OCI-M1 (cell line): ENCODE data around the gene GRK1.
"Not testable (repeated sequence)": the region's sequence is repeated elsewhere in the genome, so short reads cannot be mapped to it uniquely, and the experiment has no call there.

Source experiments
- DNase-seq: peaks from one replicate; lab custom pipeline; 2025; lab: John Stamatoyannopoulos, UW

GRK1 gene

GRCh38 chr13:113743366-113744195 is 76.6 kb downstream of the GRK1 start:
- DNase-seq: no peak

DNA sequence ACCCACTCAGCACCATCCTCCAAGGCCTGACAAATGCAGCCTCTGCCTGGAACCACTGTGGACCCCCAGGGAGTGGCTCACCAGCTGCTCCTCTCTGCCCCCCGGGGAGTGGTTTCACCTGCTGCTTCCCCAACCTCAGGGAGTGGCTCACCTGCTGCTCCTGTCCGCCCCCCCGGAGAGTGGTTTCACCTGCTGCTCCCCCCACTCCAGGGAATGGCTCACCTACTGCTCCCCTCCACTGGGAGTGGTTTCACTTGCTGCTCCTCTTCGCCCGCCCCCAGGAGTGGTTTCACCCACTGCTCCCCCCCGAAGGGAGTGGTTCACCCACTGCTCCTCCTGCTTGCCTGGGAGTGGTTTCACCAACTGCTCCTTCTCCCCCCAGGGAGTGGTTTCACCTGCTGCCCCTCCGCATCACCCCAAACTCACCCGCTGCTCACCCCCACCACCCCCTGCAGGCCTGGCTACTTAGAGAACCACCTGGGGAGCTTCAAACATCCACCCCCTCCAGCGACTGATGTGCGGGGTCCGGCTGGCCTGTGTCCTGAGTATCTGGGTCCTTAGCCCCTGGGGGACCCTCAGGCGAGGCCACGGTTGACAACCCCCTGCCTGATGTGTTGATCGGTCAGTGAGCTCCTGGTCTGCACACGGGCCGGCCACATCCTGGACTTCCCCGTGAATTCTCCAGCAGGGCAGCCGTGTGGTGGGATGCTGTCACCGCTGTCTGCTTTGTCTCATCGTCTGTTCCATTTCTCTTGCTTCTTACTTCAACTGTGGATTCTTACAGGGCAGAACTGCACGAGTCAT is 77.4 kb downstream of the GRK1 start:
- DNase-seq: no peak

- no peak for DNase-seq
Observed at GRCh38 chr13:113745059-113745458, 78.0 kb downstream of the GRK1 start.

DNA sequence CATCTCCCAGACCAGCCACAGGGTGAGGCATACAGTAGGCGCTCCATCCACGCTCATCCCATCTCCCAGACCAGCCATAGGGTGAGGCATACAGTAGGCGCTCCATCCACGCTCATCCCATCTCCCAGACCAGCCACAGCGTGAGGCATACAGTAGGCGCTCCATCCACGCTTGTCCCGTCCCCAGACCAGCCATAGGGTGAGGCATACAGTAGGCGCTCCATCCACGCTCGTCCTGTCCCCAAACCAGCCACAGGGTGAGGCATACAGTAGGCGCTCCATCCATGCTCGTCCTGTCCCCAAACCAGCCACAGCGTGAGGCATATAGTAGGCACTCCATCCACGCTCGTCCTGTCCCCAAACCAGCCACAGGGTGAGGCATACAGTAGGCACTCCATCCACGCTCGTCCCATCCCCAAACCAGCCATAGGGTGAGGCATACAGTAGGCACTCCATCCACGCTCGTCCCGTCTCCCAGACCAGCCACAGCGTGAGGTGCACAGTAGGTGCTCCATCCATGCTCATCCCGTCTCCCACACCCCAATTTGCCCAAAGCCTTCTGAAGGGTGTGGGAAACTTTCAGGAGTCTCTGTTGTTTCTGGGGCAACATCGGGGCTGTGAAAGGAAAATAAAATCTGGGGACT is 78.6 kb downstream of the GRK1 start:
- DNase-seq: not testable (repeated sequence)

- DNase-seq: peak; percentile 17
Observed at GRCh38 chr13:113746143-113746525, 79.1 kb downstream of the GRK1 start.

DNA sequence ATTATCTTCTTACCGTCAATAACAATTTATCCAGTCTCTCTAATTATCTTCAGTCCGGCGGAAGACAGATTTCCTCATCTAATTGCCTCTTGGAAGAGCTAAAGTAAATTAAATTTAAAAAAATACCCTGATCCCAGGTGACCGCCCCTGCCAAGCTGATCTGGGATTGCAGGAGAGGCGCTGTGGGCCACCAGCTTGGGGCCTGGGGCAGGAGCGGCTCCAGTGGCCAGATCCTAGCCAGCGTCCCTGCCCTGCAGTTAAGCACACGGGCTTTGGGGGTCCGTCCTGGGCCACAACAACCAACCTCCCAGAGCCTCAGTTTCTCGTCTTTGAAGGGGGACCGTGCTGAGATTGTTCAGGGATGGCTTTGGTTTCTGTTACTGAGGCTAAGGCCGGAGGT is 79.7 kb downstream of the GRK1 start:
- DNase-seq: no peak

DNA sequence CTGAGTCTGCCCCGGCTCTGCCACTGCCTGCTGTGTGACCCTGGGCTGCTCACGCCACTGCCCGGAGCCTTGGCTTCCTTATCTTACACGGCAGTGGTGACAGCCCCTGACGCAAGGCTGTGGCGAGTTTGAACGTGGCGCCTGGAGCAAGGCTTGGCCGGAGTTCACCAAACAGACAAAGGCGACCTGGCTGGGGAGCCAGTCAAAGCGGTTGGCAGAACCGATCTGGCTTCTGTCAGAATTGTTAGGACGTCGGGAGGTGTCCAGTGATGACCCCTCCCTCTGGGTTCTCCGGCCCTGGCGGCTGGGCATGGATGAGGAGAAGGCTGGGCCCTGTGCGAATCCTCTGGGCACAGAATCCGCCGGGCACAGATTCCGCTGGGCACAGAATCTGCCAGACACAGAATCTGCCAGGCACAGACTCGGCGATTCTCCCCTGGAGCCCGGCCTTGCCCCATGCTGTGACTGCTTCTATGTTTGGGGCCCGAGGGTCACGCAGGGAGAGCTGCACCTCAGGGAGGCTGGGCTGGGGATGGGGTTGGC is 80.3 kb downstream of the GRK1 start:
- peak; percentile 12 for DNase-seq

GRCh38 chr13:113748101-113748861 is 81.3 kb downstream of the GRK1 start:
- DNase-seq: peak; percentile 79

- no peak for DNase-seq
Observed at GRCh38 chr13:113748862-113749451, 81.9 kb downstream of the GRK1 start.

GRCh38 chr13:113749507-113749906 is 82.5 kb downstream of the GRK1 start:
- no peak for DNase-seq

DNA sequence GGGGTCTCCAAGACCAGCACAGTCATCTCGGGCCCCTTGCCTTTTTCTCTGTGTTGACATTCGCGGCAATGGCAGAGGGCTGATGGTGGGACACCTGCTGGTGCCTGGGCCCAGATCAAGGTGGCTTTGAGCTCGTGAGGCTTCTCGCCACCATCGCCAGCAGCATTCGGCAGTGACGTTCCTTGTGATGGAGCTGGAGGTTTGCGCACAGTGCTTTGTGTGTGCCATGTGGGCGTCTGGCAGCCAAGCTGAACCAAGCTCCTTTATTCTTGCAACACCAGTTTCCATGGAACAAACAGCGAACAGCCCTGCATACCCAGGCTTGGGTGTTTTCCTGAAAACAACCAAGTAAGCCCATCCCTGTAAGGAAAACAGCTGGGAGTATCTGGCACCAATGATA is 82.9 kb downstream of the GRK1 start:
- DNase-seq: no peak

DNA sequence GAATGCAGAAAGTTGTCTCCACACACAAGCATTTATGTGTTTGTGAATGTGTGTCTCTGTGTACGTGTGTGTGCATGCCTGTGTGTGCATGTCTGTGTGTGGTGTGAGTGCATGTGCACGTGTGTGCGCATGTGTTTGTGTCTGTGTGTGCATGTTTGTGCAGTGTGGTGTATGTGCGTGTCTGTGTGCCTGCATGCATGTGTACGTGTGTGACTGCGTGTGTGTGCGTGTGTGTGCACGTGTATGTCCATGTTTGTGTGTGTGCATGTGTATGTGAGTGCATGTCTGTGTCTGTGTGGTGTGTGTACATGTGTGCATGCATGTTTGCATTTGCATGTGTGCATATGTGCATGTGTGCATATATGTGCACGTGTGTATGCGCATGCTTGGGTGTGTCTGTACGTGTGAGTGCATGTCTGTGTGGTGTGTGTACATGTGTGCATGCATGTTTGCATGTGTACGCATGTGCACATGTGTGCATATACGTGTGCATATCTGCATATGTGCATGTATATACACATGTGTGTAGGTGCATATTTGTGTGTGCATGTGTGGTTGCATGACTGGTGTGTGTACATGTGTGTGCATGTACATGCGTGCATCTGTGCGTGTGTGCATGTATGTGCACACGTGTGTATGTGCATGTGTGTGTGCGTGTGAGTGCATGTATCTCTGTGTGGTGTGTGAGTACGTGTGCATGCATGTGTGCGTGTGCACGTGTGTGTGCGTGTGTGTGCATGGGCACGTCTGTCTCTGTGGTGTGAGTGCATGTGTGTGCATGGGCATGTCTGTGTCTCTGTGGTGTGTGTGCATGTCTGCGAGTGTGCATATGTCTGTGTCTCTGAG is 83.8 kb downstream of the GRK1 start:
- DNase-seq: no peak

DNA sequence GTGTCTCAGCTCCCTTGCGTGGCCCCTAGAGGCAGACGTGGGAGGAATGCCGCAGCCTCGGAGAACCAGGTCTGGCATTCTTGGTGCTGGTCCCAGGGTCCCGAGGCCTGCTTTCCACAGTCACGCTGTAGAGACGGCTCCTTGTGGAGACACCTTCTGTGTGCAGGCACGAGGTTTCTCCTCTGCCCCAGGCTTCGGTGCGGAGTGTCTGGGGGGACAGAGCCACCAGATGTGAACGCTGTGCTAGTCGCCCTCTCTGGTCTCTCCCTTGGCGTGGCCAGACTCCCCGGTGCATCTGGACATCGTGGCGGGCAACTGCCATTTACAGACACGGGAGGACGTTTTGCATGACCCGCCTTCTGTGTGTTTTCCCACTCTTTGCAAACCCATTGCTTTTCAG is 84.5 kb downstream of the GRK1 start:
- DNase-seq: no peak

- not testable (repeated sequence) for DNase-seq
Observed at GRCh38 chr13:113752211-113752986, 85.4 kb downstream of the GRK1 start.

- no peak for DNase-seq
Observed at GRCh38 chr13:113753171-113753570, 86.2 kb downstream of the GRK1 start.

DNA sequence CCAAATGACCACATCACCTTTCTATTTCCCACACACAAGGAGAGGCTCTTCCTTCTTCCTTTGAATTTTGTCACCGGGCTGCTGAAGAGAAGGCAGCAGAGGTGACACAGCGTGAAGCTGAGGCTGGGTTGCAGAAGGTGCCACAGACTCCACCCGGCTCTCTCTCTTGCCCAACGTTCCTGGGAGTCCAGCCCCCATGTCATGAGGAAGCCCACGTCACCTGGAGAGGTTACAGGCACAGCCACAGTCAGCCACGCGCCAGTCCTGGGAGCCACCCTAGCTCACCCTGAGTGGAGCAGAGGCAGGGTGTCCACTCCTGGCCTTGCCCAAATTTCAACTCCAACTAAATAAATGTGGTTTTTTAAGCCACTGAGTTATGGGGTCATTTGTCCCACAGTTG is 87.2 kb downstream of the GRK1 start:
- DNase-seq: no peak

DNA sequence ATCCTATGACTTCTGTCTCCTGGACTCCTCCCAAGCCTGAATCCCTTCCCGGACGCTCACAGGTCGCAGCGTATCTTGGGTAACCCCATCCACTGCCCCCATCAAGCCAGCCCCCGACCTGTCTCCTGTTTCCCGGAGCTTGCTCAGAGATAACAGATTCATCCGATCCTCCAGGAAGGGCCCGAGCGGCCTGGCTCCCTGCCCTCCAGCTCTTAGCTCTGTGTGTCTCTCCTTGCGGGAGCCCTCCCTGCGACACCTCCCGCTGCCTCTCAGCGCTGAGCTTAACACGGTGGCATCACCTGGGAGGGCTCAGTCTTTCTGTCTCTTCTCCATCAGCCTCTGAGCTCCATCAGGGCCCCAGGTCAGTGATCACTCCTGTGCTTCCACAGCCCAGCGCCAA is 87.7 kb downstream of the GRK1 start:
- DNase-seq: no peak

GRCh38 chr13:113756441-113757097 is 89.5 kb downstream of the GRK1 start:
- DNase-seq: no peak
